ENCODE measurements around the gene CHD9NB.

Gene CHD9NB

DNA sequence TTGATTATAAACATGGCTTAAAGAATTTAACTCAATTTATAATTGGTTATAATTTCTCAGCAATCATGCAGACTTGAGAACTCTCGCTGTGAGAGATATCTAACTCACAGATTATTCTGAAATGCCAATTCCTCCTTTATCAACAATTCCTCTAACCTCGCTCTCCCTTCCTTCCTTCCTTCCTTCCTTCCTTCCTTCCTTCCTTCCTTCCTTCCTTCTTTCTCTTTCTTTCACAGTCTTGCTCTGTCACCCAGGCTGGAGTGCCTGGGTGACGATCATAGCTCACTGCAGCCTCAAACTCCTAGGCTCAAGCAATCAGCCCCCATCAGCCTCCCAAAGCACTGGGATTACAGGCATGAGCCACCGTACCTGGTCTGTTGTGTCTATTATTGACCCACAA lies 44.5 kb upstream of the CHD9NB start:
- in situ Hi-C loops (cut with MboI; ENCODE audit: low sequenced_read_pairs, unreplicated experiment), result no loop called here

DNA sequence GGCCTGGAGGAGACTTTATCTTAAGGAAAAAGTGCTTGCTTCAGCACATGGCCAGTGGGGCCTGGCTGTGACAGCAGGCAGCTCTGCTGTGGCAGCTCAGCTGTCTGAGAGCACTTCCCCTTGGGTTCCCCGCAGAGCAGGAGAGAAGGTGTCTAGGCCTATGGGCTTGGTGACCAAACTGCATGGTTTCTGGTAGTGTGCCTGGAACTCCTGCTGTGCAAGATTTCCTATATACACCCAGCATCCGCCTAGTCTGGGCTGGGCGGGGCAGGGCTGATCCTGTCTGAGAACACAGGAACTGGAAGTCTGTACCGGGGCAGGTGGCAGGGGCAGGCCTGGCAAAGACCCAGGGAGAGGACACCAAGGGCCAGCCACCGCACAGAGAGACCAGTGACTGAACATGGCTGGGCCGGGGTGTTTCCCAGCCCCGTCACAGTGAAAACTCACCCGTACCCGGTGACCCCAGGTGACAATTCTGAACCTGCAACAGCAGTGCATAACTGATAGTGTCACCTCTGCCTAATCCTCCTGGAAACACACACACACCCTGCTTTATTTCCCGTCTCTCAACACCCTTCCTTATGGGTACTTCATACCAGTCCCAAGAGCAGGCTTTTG lies 41.4 kb upstream of the CHD9NB start:
- TF ChIP-seq, protein P1, sequence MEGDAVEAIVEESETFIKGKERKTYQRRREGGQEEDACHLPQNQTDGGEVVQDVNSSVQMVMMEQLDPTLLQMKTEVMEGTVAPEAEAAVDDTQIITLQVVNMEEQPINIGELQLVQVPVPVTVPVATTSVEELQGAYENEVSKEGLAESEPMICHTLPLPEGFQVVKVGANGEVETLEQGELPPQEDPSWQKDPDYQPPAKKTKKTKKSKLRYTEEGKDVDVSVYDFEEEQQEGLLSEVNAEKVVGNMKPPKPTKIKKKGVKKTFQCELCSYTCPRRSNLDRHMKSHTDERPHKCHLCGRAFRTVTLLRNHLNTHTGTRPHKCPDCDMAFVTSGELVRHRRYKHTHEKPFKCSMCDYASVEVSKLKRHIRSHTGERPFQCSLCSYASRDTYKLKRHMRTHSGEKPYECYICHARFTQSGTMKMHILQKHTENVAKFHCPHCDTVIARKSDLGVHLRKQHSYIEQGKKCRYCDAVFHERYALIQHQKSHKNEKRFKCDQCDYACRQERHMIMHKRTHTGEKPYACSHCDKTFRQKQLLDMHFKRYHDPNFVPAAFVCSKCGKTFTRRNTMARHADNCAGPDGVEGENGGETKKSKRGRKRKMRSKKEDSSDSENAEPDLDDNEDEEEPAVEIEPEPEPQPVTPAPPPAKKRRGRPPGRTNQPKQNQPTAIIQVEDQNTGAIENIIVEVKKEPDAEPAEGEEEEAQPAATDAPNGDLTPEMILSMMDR (IDR thresholded peaks at IDR 0.05; ENCODE audit: borderline replicate concordance, control extremely low read depth, extremely low read depth, insufficient read depth, missing control alignments), result no peak
- peak; percentile 57 for DNase-seq (ENCODE audit: low spot score)
- in situ Hi-C loops (cut with MboI; ENCODE audit: low sequenced_read_pairs, unreplicated experiment), result no loop called here

More for the DNA sequence above, 44.5 kb upstream of the CHD9NB start:
- DNase-seq (ENCODE audit: low spot score), result no peak
- TF ChIP-seq, protein P1 (IDR thresholded peaks at IDR 0.05; ENCODE audit: borderline replicate concordance, control extremely low read depth, extremely low read depth, insufficient read depth, missing control alignments), result no peak

DNA sequence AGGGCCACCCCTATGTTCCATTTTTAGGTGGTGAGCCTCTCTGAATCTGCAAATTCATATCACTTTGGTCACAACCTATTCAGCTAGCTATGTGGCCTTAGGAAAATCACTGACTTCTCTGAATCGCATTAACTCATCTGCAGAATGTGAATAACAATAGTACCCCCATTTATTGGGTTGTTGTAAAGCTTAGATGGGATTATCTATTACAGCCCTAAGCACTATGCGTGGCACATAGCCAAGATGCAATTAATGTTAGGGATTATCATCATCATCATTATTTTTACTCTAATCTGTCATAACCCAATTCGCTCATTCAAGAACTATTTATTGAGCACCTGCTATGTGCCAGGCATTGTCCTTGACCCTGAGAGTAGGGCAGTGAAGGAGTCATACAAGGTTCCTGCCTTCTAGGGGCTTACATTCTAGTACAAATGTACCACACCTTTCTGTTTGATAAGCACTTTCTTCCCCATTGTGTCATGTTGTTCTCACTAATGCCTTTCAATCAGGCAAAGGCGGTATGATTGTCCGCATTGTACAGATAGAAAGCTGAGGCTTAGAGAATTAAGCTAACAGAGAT lies 40.6 kb upstream of the CHD9NB start:
- in situ Hi-C loops (cut with MboI; ENCODE audit: low sequenced_read_pairs, unreplicated experiment), result no loop called here
- TF ChIP-seq, protein P1 (IDR thresholded peaks at IDR 0.05; ENCODE audit: borderline replicate concordance, control extremely low read depth, extremely low read depth, insufficient read depth, missing control alignments), result no peak
- DNase-seq (ENCODE audit: low spot score), result no peak

DNA sequence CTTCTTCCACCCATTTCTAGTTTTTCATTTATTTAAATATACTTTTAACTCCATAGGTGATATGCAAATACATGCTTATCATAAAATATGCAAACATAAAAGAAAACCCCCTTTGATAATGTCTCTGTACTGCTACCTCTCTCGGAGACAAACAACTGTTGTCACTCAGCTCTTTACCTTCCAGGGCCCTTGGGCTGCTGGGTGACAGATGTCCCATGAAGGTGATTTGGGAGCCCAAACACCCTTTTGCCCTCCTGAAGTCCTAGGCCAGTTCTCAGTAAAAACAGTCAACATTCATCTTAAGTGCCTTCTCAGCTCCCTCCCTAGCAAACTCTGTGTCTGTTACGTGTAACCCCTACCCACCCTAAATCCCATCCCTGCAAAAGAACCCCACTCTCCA lies 39.6 kb upstream of the CHD9NB start:
- no peak for DNase-seq (ENCODE audit: low spot score)
- in situ Hi-C loops (cut with MboI; ENCODE audit: low sequenced_read_pairs, unreplicated experiment), result no loop called here
- TF ChIP-seq, protein P1 (IDR thresholded peaks at IDR 0.05; ENCODE audit: borderline replicate concordance, control extremely low read depth, extremely low read depth, insufficient read depth, missing control alignments), result no peak

DNA sequence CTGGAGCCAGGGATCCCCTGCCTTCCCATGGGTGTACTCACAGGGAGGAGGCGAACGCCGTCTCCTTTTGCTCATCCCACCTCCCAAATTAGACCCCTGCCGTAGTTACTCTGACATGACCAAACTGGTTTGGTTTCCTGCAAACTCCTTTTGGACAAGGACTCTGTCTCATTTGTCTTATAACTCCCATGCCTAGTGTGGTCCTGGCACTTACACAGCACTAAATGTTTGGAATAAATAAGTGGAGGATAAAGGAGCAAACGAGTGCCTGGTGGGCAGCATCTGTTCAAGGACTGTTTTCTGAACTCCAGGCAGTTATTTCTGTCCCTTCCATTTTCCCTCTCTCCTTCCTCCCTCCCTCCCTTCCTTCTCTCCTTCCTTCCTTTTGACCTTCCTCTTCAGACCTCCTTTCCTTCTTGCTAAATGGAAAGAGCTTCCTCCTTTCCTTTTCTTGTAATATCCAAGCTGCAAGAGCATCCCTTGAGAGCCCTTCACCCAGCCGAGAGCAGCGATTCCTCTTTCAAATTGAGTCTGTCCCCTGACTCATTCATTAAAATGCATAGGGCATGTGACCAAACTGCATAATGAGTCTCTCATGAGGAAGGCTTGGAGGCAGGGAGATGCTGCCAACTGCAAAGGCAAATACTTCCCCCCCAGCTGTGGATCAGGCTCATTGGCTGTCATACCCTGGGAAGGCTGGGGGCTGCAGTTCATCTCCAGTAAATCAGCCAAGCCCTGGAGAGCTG lies 38.9 kb upstream of the CHD9NB start:
- DNase-seq (ENCODE audit: low spot score), result peak; percentile 56
- in situ Hi-C loops (cut with MboI; ENCODE audit: low sequenced_read_pairs, unreplicated experiment), result no loop called here
- TF ChIP-seq, protein P1 (IDR thresholded peaks at IDR 0.05; ENCODE audit: borderline replicate concordance, control extremely low read depth, extremely low read depth, insufficient read depth, missing control alignments), result no peak

DNA sequence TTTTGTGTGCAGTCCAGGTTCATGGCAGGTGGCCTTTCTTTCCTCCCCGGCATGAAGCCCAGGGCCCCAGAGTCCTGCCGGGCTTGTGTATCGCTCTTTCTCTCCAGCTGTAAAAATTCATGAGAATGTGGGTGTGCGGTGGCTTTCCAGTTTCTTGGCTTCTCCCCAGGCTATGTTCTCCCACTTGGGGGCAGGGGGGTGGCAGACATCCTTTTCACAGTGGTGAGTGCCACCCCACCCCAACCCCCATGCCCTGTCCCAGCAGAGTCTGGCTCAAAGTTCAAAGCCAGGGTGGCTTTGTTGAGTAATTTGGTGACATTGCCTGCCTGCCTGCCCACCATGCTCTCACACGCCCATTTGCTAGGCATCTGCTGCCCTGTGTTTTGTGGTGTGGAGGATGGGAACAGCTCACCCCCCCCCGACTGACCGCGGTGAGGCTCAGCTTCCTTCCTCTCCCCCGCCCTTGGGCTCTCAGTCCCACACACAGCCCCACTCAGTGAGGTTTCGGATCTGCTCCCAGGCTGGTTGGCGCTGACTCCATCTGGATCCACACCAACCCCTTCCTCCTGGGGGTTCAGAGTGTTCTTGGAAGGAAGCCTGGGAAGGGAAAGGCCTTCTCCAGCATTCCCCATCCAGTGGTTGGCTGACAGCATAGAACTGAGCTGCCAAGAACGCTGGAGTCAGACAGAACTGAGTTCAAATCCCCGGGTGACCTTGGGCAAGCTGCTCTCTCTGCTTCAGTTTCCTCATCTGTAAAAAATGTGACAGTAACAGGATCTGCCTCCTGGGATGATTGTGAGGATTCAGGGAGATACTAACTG lies 38.1 kb upstream of the CHD9NB start:
- peak; percentile 51 for DNase-seq (ENCODE audit: low spot score)
- in situ Hi-C loops (cut with MboI; ENCODE audit: low sequenced_read_pairs, unreplicated experiment), result no loop called here
- TF ChIP-seq, protein P1 (IDR thresholded peaks at IDR 0.05; ENCODE audit: borderline replicate concordance, control extremely low read depth, extremely low read depth, insufficient read depth, missing control alignments), result no peak
